Ishikawa (cell line): ENCODE measurements around the gene OPA3.

Source experiments
- EGR1 ChIP-seq: IDR thresholded peaks from 2 replicates; pipeline ENCODE4 v1.6.1; 2012
- TF ChIP-seq, protein P1 (sequence below): IDR thresholded peaks from 2 replicates; pipeline ENCODE4 v1.6.1; 2012

DNA sequence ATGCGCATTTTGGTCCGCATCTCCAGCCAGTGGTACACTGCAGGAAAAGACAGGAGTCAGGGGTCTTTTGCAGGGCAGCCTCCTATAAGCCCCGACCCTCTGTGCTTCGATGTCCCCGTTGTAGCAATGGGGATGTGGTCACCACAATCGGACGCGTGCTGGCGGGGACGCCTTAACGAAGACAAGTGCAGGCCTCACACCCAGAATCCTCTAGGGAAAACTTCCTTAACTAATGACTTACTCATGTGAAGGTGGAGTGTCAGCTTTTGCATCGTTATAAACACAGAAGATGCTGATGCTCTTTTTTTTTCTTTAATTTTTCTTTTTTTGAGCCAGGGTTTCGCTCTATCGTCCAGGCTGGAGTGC lies 55.2 kb downstream of the OPA3 start:
- no peak for TF ChIP-seq EGR1
- TF ChIP-seq, protein P1, sequence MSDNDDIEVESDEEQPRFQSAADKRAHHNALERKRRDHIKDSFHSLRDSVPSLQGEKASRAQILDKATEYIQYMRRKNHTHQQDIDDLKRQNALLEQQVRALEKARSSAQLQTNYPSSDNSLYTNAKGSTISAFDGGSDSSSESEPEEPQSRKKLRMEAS, result no peak
